ENCODE data around the gene EEF1A1.
"Not testable (repeated sequence)": the region's sequence is repeated elsewhere in the genome, so short reads cannot be mapped to it uniquely, and the experiment has no call there.

The EEF1A1 gene

GRCh38 chr6:73520688-73521350 lies at the start of gene EEF1A1:
Gene EEF1A1, minus strand, starts transcription at chr6:73521032. Its CDS starts 1,006 bp downstream, at chr6:73520026.
- DNase-seq: peak; percentile 100

GRCh38 chr6:73569121-73569520 lies 48.3 kb upstream of the EEF1A1 start:
- DNase-seq: no peak

- DNase-seq: no peak
Measured at GRCh38 chr6:73566954-73567591, 46.2 kb upstream of the EEF1A1 start.

GRCh38 chr6:73566486-73566871 lies 45.6 kb upstream of the EEF1A1 start:
- DNase-seq: not testable (repeated sequence)

GRCh38 chr6:73565767-73566485 lies 45.1 kb upstream of the EEF1A1 start:
- no peak for DNase-seq

GRCh38 chr6:73564578-73565345 lies 43.9 kb upstream of the EEF1A1 start:
- DNase-seq: no peak

GRCh38 chr6:73562558-73562957 lies 41.7 kb upstream of the EEF1A1 start:
- DNase-seq: no peak

- DNase-seq: no peak
Measured at GRCh38 chr6:73560853-73561407, 40.1 kb upstream of the EEF1A1 start.

GRCh38 chr6:73560182-73560732 lies 39.4 kb upstream of the EEF1A1 start:
- no peak for DNase-seq

GRCh38 chr6:73559399-73559794 lies 38.6 kb upstream of the EEF1A1 start:
- DNase-seq: not testable (repeated sequence)

GRCh38 chr6:73558624-73559398 lies 38.0 kb upstream of the EEF1A1 start:
- no peak for DNase-seq

- DNase-seq: no peak
Measured at GRCh38 chr6:73556836-73557235, 36.0 kb upstream of the EEF1A1 start.

GRCh38 chr6:73555380-73555949 lies 34.6 kb upstream of the EEF1A1 start:
- DNase-seq: not testable (repeated sequence)

- DNase-seq: not testable (repeated sequence)
Measured at GRCh38 chr6:73551115-73551514, 30.3 kb upstream of the EEF1A1 start.

GRCh38 chr6:73548458-73549446 lies 27.9 kb upstream of the EEF1A1 start:
- no peak for DNase-seq

- no peak for DNase-seq
Measured at GRCh38 chr6:73547036-73547435, 26.2 kb upstream of the EEF1A1 start.

GRCh38 chr6:73542891-73543290 lies 22.1 kb upstream of the EEF1A1 start:
- DNase-seq: no peak

GRCh38 chr6:73542481-73542880 lies 21.6 kb upstream of the EEF1A1 start:
- not testable (repeated sequence) for DNase-seq

- DNase-seq: no peak
Measured at GRCh38 chr6:73538116-73538779, 17.4 kb upstream of the EEF1A1 start.

- DNase-seq: no peak
Measured at GRCh38 chr6:73537677-73538076, 16.8 kb upstream of the EEF1A1 start.

All from stimulated activated CD4-positive, alpha-beta T cell treated with anti-CD3 and anti-CD28 coated beads, Interleukin-4, amount 100 ng/mL, for 24 hours (primary cell).